Measurements from ENCODE around the gene IL6ST. TPM values are rescaled to one million over a fixed set of nuclear protein-coding genes. Genes with fewer than 3 reads are reported as not detected.
A peak's percentile ranks its signal among the peaks of the same experiment; 100 is the strongest.

IL6ST gene
- total and polyA plus RNA-seq, 10 of the 15 experiments (the other 5 are each of a cell fraction or from before 2014, with no cell fraction given), result 1.5 to 139 (median 13.0) TPM

DNA sequence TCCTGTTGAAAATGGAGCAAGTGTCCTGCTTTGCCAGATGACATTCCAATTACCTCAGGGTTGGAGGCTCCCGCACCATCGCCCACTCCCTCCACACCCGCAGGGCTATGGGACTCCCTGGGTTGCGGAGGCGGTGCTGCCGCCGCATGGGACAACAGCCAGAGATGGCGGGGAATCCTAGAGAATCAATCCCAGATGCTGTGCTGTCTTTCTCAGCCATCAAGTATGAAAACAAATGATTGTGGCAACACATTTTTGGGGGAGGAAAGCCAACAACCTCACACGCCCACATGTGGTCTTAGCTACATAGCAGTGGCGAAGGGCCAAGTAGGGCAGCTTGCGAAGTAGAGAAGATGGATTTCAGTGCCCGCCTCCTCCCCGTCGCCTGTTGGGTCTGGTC lies 96.9 kb downstream of the IL6ST start:
- Histone ChIP-seq H4K20me1 (ENCODE audit: control insufficient read depth, insufficient read depth) (no peaks in the 10 kb centered on the region), H3K79me2 (ENCODE audit: control insufficient read depth, insufficient read depth, low read length) (no peaks in the 10 kb centered on the region), H3K4me2 (ENCODE audit: control insufficient read depth, insufficient read depth) (no peak overlapping the region), H2AFZ (ENCODE audit: control insufficient read depth, low read depth, low read length) (no peak overlapping the region), H3K9ac (ENCODE audit: control insufficient read depth, insufficient read depth, low read length) (no peak overlapping the region), H3K9me3 (replicated peaks; ENCODE audit: control insufficient read depth, insufficient read depth, low read length) (no peaks in the 10 kb centered on the region), H3K27me3 (replicated peaks in 1 of 2; ENCODE audit: control insufficient read depth in 2 of 2, insufficient read depth in 2 of 2, low read length in 1 of 2) (no peaks in the 10 kb centered on the region), H3K27ac (ENCODE audit: control insufficient read depth, insufficient read depth) (no peak overlapping the region), H3K4me3 (no peak overlapping the region), H3K36me3 (ENCODE audit: control insufficient read depth in 2 of 2, insufficient read depth in 2 of 2, low read length in 1 of 2) (no peaks in the 10 kb centered on the region), H3K4me1 (ENCODE audit: control insufficient read depth, insufficient read depth, low read length) (peaks cover 11% of the 10 kb centered on the region)
- FAIRE-seq, result no peak
- no peak for DNase-seq (ENCODE audit: low read depth, low spot score)
- peak; percentile 22; the same call in 2 of the 3 replicates for ATAC-seq
- WGBS (ENCODE audit: insufficient coverage, insufficient replicate concordance, low lambda C conversion rate, missing lambda C conversion rate), result 89% methylated on average over 13 of the region's 14 CpGs
- CTCF ChIA-PET, result no interaction called here
- in situ Hi-C loops (cut with MboI) (no loop called here), intact Hi-C loops (cut with micrococcal nuclease; ENCODE audit: unreplicated experiment) (no loop called here)
- RAD21 ChIA-PET (ENCODE audit: unreplicated experiment), result interaction anchor here (1.1 to 1.3 kb wide), 2 partner anchors 39 to 199 kb away, joined by 3 to 4 read pairs; no protein-coding TSS in a partner anchor
- POLR2A ChIA-PET, result no interaction called here
- SMC1A ChIA-PET (ENCODE audit: uncharacterized antibody, unreplicated experiment), result interaction anchor here (1.5 to 4.2 kb wide), 3 partner anchors 8 to 38 kb away, joined by 4 to 41 read pairs (median 14); no protein-coding TSS in a partner anchor
- BruUV-seq (replicated peaks), result no TSS peak
- TF ChIP-seq ZZZ3 (IDR thresholded peaks at IDR 0.05; ENCODE audit: control insufficient read depth, insufficient read length, low read depth), result no peak
- TF ChIP-seq BCL11A (IDR thresholded peaks at IDR 0.05; ENCODE audit: low read depth, low read length), result 0 out of 2 replicates have a peak, but pooled peaks have one; percentile 12
- TF ChIP-seq IKZF1 (conservative IDR thresholded peaks at IDR 0.05), result peak; percentile 59
- no peak for TF ChIP-seq LARP7 (IDR thresholded peaks at IDR 0.05)
- 0 out of 4 replicates have a peak, but pooled peaks of 1 of the 2 experiments have one; percentile 32 for TF ChIP-seq IKZF2 (IDR thresholded peaks at IDR 0.05)
- no peak for TF ChIP-seq CREM (IDR thresholded peaks at IDR 0.05; ENCODE audit: low read depth)
- TF ChIP-seq ZBTB33 (IDR thresholded peaks at IDR 0.05), result 0 out of 2 replicates have a peak, but pooled peaks have one; percentile 29
- TF ChIP-seq MLLT1 (IDR thresholded peaks at IDR 0.05), result peak; percentile 64; the same call in 1 of the 2 replicates
- TF ChIP-seq NR2C2 (IDR thresholded peaks at IDR 0.05; ENCODE audit: borderline replicate concordance, control insufficient read depth, insufficient read length, low read depth), result no peak
